Mucosa of stomach (tissue), 1 donor: ENCODE results near the gene NCF2.
"Not testable (repeated sequence)": the region's sequence is repeated elsewhere in the genome, so short reads cannot be mapped to it uniquely, and the experiment has no call there.

Experiments used
- H3K27me3 ChIP-seq: one replicate; pipeline ENCODE4 v1.7.0; 2013; ENCODE audit warnings: mild to moderate bottlenecking, low read length; ENCODE audit not compliant: control insufficient read depth, insufficient read depth
- H3K36me3 ChIP-seq: one replicate; pipeline ENCODE4 v1.7.0; 2013; ENCODE audit warnings: low read length; ENCODE audit not compliant: control insufficient read depth, insufficient read depth
- H3K4me1 ChIP-seq: one replicate; pipeline ENCODE4 v1.7.0; 2013; ENCODE audit warnings: mild to moderate bottlenecking, low read length; ENCODE audit not compliant: control insufficient read depth, insufficient read depth
- H3K4me3 ChIP-seq: one replicate; pipeline ENCODE4 v1.7.0; 2013; ENCODE audit warnings: low read length
- H3K9ac ChIP-seq: one replicate; pipeline ENCODE4 v1.7.0; 2013; ENCODE audit warnings: mild to moderate bottlenecking, low read length, moderate library complexity
- H3K9me3 ChIP-seq: one replicate; pipeline ENCODE4 v1.7.0; 2013; ENCODE audit warnings: mild to moderate bottlenecking, low read length, moderate library complexity; ENCODE audit not compliant: control insufficient read depth
- donor health status: Pancreatic carcinoma.

Gene NCF2

DNA sequence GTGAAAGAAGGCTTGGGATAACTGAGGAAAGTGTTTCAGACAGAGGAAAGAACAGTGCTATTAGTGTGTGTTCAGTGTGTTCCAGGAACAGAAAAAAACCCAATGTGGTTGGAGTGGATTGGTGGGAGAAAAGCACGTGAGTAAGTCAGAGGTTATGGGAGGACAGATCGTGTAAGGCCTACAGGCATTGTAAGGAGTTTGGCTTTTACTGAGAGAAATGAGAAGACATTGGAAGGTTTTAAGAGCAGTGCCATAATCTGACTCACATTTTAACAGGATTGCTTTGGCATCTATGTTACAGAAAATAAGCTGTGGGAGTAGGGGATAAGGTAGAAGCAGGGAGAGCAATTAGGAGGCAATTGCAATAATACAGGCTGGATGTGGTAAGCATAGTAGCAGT, 40.5 kb upstream of the NCF2 start:
- H3K4me1 ChIP-seq: peaks cover 7% of the 10 kb centered on the region
- no peak overlapping the region for H3K4me3 ChIP-seq

DNA sequence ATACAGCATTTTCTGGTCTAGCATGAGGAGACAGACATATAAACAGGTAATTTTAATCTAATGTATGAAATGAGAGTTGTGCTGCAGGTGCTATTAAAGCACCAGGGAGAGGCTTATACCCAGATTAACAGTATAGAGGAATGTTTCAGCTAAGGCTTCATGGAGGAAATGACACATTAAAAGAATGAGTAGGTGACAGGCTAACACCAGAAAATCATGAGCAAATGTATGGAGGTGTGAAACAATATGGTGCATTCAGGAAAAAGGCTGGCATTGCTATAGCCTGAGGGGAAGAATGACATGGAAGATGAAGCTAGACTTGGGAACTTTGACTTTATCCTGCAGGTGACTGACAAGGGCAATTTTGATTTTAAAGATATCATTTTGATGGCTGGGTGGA, 38.3 kb upstream of the NCF2 start:
- peaks cover 7% of the 10 kb centered on the region for H3K4me1 ChIP-seq
- peaks cover 9% of the 10 kb centered on the region for H3K36me3 ChIP-seq

More for the DNA sequence above, 40.5 kb upstream of the NCF2 start:
- Histone ChIP-seq H3K9me3 (no peaks in the 10 kb centered on the region), H3K9ac (no peak overlapping the region), H3K27me3 (no peaks in the 10 kb centered on the region), H3K36me3 (peaks cover 1% of the 10 kb centered on the region)

DNA sequence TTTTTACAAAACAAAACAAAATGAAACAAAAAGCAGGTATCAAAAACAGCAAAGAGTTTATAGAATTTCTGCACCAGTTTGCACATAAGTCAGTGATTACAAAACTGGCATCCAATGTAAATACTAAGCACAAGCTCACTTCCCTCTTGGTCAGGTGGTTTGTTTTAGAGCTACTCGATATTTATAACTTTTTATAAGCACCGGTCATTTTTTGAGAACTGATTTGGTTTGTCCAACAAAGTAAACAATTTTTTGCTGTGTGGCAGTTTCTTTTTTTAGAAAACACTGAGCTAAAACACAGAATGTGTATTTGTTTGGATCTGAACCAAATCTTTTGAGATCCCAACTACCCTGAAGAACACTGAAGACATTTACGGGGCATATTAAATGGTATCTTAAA, 36.0 kb upstream of the NCF2 start:
- H3K9me3 ChIP-seq, H3K36me3 ChIP-seq, H3K9ac ChIP-seq, H3K4me1 ChIP-seq, H3K27me3 ChIP-seq, H3K4me3 ChIP-seq: not testable (repeated sequence)

More for the DNA sequence above, 38.3 kb upstream of the NCF2 start:
- Histone ChIP-seq H3K9ac (no peak overlapping the region), H3K9me3 (no peaks in the 10 kb centered on the region), H3K4me3 (no peak overlapping the region), H3K27me3 (no peaks in the 10 kb centered on the region)

DNA sequence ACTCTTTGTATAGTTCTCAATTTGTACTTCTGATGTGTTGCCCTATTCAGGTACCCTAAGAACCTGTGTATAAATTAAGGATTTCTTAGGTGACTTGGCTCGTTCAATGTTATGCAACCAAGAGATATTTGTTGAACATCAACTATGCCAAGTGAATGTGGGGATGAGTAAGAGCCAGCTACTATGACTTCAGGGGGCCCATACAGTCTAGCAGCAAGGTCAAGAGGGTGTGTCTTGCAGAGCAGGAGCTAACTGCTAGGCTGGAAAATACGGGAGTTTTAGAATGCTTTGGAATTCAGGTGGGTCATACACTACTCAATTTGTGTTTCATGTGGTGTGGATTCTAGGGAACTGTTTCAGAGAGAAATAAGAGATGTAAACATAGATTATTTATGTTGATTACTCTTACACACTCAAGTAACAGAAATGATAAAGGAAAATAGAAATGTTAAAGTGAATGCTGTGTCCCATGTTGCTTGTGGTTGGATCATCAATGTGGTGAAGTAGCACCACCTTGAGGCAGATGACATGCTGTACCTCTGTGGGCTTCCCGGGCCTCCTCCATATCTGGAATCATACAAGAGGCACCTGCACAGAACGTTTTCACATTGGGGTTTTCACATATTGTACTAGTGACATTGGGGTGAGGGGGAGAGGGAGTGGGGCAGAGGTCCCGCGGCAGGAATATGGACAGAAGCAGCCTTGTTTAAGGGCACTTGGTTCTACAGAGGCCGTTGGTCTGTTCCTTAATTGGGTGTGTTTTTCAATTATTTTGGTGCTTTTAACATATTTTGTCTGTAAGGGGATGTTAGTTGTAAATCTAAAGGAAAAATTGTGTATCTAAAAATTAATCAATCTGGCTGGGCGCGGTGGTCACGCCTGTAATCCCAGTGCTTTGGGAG, 32.9 kb upstream of the NCF2 start:
- H3K9ac ChIP-seq: no peak overlapping the region
- H3K9me3 ChIP-seq: no peaks in the 10 kb centered on the region
- H3K27me3 ChIP-seq: no peaks in the 10 kb centered on the region
- peaks cover 9% of the 10 kb centered on the region for H3K36me3 ChIP-seq
- H3K4me3 ChIP-seq: no peak overlapping the region
- H3K4me1 ChIP-seq: no peaks in the 10 kb centered on the region

DNA sequence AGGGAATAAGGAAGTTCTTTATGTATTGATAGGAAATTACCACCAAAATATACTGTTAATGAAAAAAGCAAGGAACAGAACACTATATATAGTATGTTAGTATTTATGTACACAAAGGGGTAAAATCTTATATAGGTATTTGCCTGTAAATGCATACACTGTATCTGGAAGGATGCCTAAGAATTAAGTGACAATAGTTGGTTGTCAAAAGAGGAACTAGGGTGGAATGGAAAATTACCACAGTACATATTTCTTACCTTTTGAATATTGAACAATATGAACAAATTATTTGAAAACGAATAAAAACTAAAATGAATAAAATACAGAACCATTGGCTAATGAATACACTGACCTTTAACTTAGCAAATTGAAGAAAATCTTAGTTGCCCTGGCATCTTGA, 31.8 kb upstream of the NCF2 start:
- Histone ChIP-seq H3K4me1 (no peaks in the 10 kb centered on the region), H3K27me3 (no peaks in the 10 kb centered on the region), H3K9me3 (no peaks in the 10 kb centered on the region), H3K36me3 (peaks cover 9% of the 10 kb centered on the region), H3K4me3 (no peak overlapping the region), H3K9ac (no peak overlapping the region)

DNA sequence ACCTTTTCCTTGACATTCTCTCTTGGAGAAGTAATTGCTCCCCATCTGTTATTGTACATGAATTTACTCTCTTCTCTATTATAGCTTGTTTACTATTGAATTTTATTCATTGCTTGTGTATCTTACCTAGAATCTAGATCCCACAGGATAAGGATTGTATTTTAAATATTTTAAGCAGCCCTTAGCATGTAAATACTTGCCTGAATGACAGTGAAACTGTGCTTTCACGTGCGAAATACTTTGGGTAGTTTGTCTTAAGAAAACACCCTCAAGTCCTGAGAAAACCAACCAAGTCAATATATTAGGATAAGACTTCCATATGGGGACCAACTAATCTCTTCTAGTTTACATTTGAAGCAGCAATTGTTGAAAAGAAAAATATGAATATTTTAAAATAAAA, 30.1 kb upstream of the NCF2 start:
- Histone ChIP-seq H3K9me3 (no peaks in the 10 kb centered on the region), H3K4me3 (no peak overlapping the region), H3K27me3 (no peaks in the 10 kb centered on the region), H3K4me1 (no peaks in the 10 kb centered on the region), H3K36me3 (peaks cover 3% of the 10 kb centered on the region), H3K9ac (no peak overlapping the region)

DNA sequence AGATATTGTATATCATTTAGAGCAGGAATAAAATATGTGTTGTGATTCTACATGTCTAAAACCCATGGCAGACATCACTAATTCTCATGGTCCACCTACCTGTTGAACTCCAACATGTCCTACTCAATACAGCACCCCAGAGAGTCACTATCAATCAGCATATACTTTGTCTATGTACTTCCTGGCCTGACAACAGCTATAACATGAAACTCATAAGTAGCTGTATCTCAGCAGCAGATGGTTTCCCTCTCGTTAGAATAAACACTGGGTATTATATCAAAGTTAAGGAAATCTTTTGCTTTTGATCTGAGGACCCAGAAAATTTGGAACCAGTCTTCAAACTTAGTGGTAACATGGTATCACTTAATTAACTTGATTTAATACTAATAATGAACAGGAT, 29.5 kb upstream of the NCF2 start:
- Histone ChIP-seq H3K9ac (no peak overlapping the region), H3K4me1 (no peaks in the 10 kb centered on the region), H3K36me3 (peaks cover 3% of the 10 kb centered on the region)

DNA sequence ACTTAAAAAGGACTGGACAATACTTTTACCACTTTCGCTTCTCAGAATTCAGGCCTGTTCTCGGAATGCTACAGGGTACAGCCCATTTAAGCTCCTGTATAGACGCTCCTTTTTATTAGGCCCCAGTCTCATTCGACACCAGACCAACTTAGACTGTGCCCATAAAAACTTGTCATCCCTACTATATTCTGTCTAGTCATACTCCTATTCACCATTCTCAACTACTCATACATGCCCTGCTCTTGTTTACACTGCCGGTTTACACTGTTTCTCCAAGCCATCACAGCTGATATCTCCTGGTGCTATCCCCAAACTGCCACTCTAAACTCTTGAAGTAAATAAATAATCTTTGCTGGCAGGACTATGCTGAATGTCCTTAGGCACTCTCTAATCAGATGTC, 27.9 kb upstream of the NCF2 start:
- not testable (repeated sequence) for H3K36me3 ChIP-seq, H3K27me3 ChIP-seq, H3K9ac ChIP-seq, H3K9me3 ChIP-seq, H3K4me1 ChIP-seq, H3K4me3 ChIP-seq

More for the DNA sequence above, 29.5 kb upstream of the NCF2 start:
- Histone ChIP-seq H3K9me3 (no peaks in the 10 kb centered on the region), H3K4me3 (no peak overlapping the region), H3K27me3 (no peaks in the 10 kb centered on the region)

DNA sequence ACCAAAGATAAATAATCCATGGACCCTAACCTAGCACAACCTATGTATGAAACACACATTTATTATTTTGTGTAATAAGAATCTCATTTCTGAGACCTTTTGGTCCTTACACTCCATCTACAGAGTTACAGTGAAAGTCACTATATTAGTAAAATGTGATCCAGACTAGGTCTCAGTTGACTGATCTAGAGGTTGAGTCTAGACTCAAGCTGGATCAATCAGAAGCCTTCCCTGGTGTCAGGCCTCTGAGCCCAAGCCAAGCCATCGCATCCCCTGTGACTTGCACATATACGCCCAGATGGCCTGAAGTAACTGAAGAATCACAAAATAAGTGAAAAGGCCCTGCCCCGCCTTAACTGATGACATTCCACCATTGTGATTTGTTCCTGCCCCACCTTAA, 22.7 kb upstream of the NCF2 start:
- not testable (repeated sequence) for H3K36me3 ChIP-seq, H3K9me3 ChIP-seq, H3K4me1 ChIP-seq, H3K4me3 ChIP-seq, H3K27me3 ChIP-seq, H3K9ac ChIP-seq

DNA sequence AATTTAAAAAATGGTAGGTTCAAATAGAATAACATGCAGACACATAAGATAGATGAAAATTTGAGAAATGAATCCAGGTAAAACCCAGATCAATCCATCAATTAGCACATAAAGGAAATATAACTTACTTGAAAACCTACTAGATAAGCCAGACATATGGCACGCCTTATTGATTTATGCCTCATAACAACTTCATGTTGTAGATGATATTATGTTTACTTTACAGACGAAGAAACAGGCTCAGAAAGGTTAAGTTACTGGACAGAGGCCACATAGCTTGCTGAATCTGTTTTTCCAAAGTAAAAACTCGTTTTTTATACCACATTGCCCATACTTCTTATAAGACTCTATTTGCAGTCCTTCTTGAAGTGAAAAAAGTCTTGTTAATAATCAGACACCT, 22.1 kb upstream of the NCF2 start:
- H3K4me1 ChIP-seq: no peaks in the 10 kb centered on the region
- H3K9ac ChIP-seq: no peak overlapping the region
- no peak overlapping the region for H3K4me3 ChIP-seq
- no peaks in the 10 kb centered on the region for H3K36me3 ChIP-seq
- no peaks in the 10 kb centered on the region for H3K9me3 ChIP-seq
- H3K27me3 ChIP-seq: no peaks in the 10 kb centered on the region

DNA sequence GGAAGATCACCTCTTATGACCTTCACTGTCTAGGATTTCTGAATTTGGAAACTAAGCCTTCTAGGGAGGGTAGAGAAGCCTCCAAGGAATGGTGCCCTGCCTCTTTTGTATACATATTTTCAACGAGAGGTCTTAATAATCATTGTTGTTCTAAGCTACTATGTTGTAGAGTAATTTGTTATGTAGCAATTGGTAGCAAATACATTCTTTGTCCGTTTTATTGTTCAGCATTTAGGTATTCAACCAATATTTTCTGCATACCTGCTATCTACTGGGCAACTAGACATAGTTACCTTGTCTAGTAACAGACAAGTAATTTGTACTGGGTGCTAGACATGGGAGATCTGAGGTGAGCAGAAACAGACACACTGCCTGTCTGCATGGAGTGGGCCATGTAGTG, 20.8 kb upstream of the NCF2 start:
- Histone ChIP-seq H3K9me3 (no peaks in the 10 kb centered on the region), H3K4me1 (no peaks in the 10 kb centered on the region)

DNA sequence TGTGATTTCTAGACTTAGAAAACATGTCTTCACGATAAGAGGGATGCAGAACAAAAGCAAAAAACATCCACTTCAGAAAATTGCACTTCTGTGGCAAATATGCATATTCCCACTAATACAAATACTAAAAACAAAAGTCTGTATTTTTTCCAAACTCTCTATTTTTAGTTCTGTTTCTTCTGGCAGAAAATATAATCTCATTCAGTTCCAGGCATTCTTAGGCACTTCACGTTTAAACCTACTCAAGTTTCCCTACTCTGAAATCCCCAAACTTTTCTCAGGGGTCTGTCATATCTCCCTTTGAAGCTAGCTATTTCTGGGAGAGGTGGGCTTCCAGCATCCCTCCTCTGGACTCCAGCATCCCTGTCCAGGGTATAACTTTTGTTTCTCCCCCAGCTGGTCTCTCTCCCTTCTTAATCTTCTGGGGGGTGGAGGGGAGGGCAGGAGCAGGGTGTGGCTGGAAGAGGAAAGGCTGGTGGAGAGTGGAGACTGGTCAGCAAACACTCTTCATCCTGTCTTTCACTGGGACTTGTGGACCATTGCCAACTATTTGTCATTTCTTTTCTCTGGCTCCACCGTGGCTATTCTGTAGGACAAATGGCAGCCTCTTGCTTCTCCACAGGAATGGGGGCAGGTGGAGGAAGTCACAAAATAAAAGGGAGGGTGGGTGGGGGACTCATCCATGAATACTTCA, 19.6 kb upstream of the NCF2 start:
- Histone ChIP-seq H3K27me3 (no peaks in the 10 kb centered on the region), H3K4me3 (no peak overlapping the region), H3K36me3 (no peaks in the 10 kb centered on the region), H3K9ac (no peak overlapping the region), H3K9me3 (no peaks in the 10 kb centered on the region), H3K4me1 (no peaks in the 10 kb centered on the region)

More for the DNA sequence above, 20.8 kb upstream of the NCF2 start:
- Histone ChIP-seq H3K27me3 (no peaks in the 10 kb centered on the region), H3K9ac (no peak overlapping the region), H3K4me3 (no peak overlapping the region), H3K36me3 (no peaks in the 10 kb centered on the region)
